IMR-90 (cell line): ENCODE measurements around the gene PGS1. TPM values are rescaled to one million over a fixed set of nuclear protein-coding genes. Genes with fewer than 3 reads are reported as not detected.

Source experiments
- ATAC-seq: fragments of 200-7000 bp; cut with Tn5 transposase; 2 replicates; pipeline ENCODE4 v1.9.1; 2020; ENCODE audit warnings: low read depth, mild to moderate bottlenecking, moderate library complexity
- BruUV-seq: library from RNA; stranded (reverse); fragments of 400-500 nt; replicated peaks from 2 replicates; lab custom pipeline; 2021; lab: Mats Ljungman, UMichigan
- CTCF ChIA-PET: fragments of 300-600 bp; formaldehyde crosslinking; extraction: SDS; loops from one replicate; lab custom pipeline; 2021; ENCODE audit warnings: antibody characterized with exemption; lab: Yijun Ruan, JAX
- POLR2A ChIA-PET: fragments of 300-600 bp; sonication (Branson Sonifier 250); formaldehyde crosslinking; loops from one replicate; lab custom pipeline; 2022; ENCODE audit warnings: antibody characterized with exemption; ENCODE audit not compliant: unreplicated experiment; lab: Charles Lee
- DNase-seq: peaks from one replicate; pipeline ENCODE4 v3.0.0; 2013
- H2AFZ ChIP-seq: replicated peaks from 2 replicates; pipeline ENCODE3; 2013; ENCODE audit warnings: low read length, mild to moderate bottlenecking; ENCODE audit not compliant: poor library complexity
- H2AK5ac ChIP-seq: 2 replicates; pipeline ENCODE4 v1.6.1; 2013; ENCODE audit warnings: low read depth, low read length, inconsistent platforms
- H2AK9ac ChIP-seq: replicated peaks from 2 replicates; pipeline ENCODE3; 2013; ENCODE audit warnings: mild to moderate bottlenecking, low read depth, low read length, moderate library complexity; ENCODE audit not compliant: poor library complexity
- H2BK120ac ChIP-seq: 2 replicates; pipeline ENCODE4 v1.6.1; 2013; ENCODE audit warnings: low read depth, low read length, inconsistent platforms
- H2BK15ac ChIP-seq: 3 replicates; pipeline ENCODE4 v1.6.1; 2013; ENCODE audit warnings: low read depth, low read length, inconsistent platforms
- H2BK20ac ChIP-seq: 2 replicates; pipeline ENCODE4 v1.6.1; 2013; ENCODE audit warnings: low read depth, mild to moderate bottlenecking, inconsistent platforms, low read length, moderate library complexity
- H2BK5ac ChIP-seq: 2 replicates; pipeline ENCODE4 v1.6.1; 2013; ENCODE audit warnings: mild to moderate bottlenecking, low read depth, low read length, inconsistent platforms; ENCODE audit not compliant: poor library complexity, severe bottlenecking
- H3K14ac ChIP-seq: replicated peaks from 2 replicates; pipeline ENCODE4 v1.6.1; 2013; ENCODE audit warnings: low read depth, low read length, inconsistent platforms
- H3K18ac ChIP-seq: 2 replicates; pipeline ENCODE4 v1.6.1; 2013; ENCODE audit warnings: low read depth, low read length, control low read depth
- H3K23ac ChIP-seq: 2 replicates; pipeline ENCODE4 v1.6.1; 2013; ENCODE audit warnings: low read depth, low read length, inconsistent platforms
- H3K27ac ChIP-seq: 2 replicates; pipeline ENCODE4 v1.5.1; 2013; ENCODE audit warnings: mild to moderate bottlenecking, control low read depth, low read length; ENCODE audit not compliant: insufficient read depth
- H3K27me3 ChIP-seq: 2 replicates; pipeline ENCODE4 v1.6.1; 2013; ENCODE audit warnings: low read length; ENCODE audit not compliant: control insufficient read depth, insufficient read depth
- H3K36me3 ChIP-seq: 2 replicates; pipeline ENCODE4 v1.6.1; 2013; ENCODE audit warnings: low read length, mixed read lengths; ENCODE audit not compliant: control insufficient read depth, insufficient read depth
- H3K4ac ChIP-seq: 2 replicates; pipeline ENCODE4 v1.6.1; 2013; ENCODE audit warnings: low read depth, low read length, inconsistent platforms
- H3K4me1 ChIP-seq: 2 replicates; pipeline ENCODE4 v1.6.1; 2013; ENCODE audit warnings: low read length, mixed read lengths; ENCODE audit not compliant: control insufficient read depth, insufficient read depth
- H3K4me2 ChIP-seq: 2 replicates; pipeline ENCODE4 v1.6.1; 2013; ENCODE audit warnings: low read depth, mild to moderate bottlenecking, control low read depth, low read length, moderate library complexity
- H3K4me3 ChIP-seq: 2 replicates; pipeline ENCODE4 v1.5.1; 2013; ENCODE audit warnings: low read depth, mild to moderate bottlenecking, control low read depth, low read length, moderate library complexity; ENCODE audit not compliant: insufficient read depth
- H3K56ac ChIP-seq: 2 replicates; pipeline ENCODE4 v1.6.1; 2013; ENCODE audit warnings: low read length, inconsistent platforms; ENCODE audit not compliant: insufficient read depth; ENCODE audit errors: extremely low read depth
- H3K79me1 ChIP-seq, 2 experiments: 2 replicates each; pipeline ENCODE4 v1.6.1; 2013; ENCODE audit warnings: low read length in 2 of 2, inconsistent platforms in 1 of 2, low read depth in 1 of 2
- H3K9ac ChIP-seq: 2 replicates; pipeline ENCODE4 v1.6.1; 2013; ENCODE audit warnings: low read depth, low read length, control low read depth
- H3K9me1 ChIP-seq: 2 replicates; pipeline ENCODE4 v1.6.1; 2013; ENCODE audit warnings: low read length, inconsistent platforms; ENCODE audit not compliant: insufficient read depth
- H3K9me3 ChIP-seq: 2 replicates; pipeline ENCODE4 v1.6.1; 2013; ENCODE audit warnings: low read length; ENCODE audit not compliant: control insufficient read depth, insufficient read depth
- H4K20me1 ChIP-seq: 2 replicates; pipeline ENCODE4 v1.6.1; 2013; ENCODE audit warnings: low read length, inconsistent platforms; ENCODE audit not compliant: insufficient read depth
- H4K5ac ChIP-seq: 2 replicates; pipeline ENCODE4 v1.6.1; 2013; ENCODE audit warnings: mild to moderate bottlenecking, low read depth, low read length, control low read depth
- H4K8ac ChIP-seq, 2 experiments: 2 replicates each; pipeline ENCODE4 v1.6.1; 2013; ENCODE audit warnings: low read depth in 2 of 2, low read length in 2 of 2, control low read depth in 1 of 2, inconsistent platforms in 1 of 2
- H4K91ac ChIP-seq: 2 replicates; pipeline ENCODE4 v1.6.1; 2013; ENCODE audit warnings: low read depth, low read length, inconsistent platforms; ENCODE audit not compliant: insufficient read depth
- BHLHE40 ChIP-seq: fragments of 150-350 bp; IDR thresholded peaks from 2 replicates; pipeline ENCODE4 v1.6.1; 2016; ENCODE audit warnings: mild to moderate bottlenecking, low read depth, low read length
- CEBPB ChIP-seq: IDR thresholded peaks from 2 replicates; pipeline ENCODE4 v1.6.1; 2012; ENCODE audit warnings: low read depth, low read length, improper control_type of control experiment
- CHD1 ChIP-seq: IDR thresholded peaks from 2 replicates; pipeline ENCODE4 v1.6.1; 2012; ENCODE audit warnings: low read depth, low read length, improper control_type of control experiment
- FOS ChIP-seq: fragments of 150-350 bp; IDR thresholded peaks from 2 replicates; pipeline ENCODE4 v1.6.1; 2016; ENCODE audit warnings: low read depth, low read length
- MAFK ChIP-seq: IDR thresholded peaks from 2 replicates; pipeline ENCODE4 v1.6.1; 2012; ENCODE audit warnings: low read depth, low read length, improper control_type of control experiment
- MAZ ChIP-seq: IDR thresholded peaks from 2 replicates; pipeline ENCODE4 v1.6.1; 2012; ENCODE audit warnings: low read depth, mild to moderate bottlenecking, low read length, improper control_type of control experiment, moderate library complexity, borderline replicate concordance
- MXI1 ChIP-seq: IDR thresholded peaks from 2 replicates; pipeline ENCODE4 v1.6.1; 2012; ENCODE audit warnings: low read depth, mild to moderate bottlenecking, low read length, moderate library complexity, borderline replicate concordance
- NFE2L2 ChIP-seq: fragments of 150-350 bp; IDR thresholded peaks from 2 replicates; pipeline ENCODE4 v1.6.1; 2016; ENCODE audit warnings: low read depth, mild to moderate bottlenecking, low read length
- POLR2A ChIP-seq: IDR thresholded peaks from 2 replicates; pipeline ENCODE4 v1.6.1; 2012; ENCODE audit warnings: mild to moderate bottlenecking, low read depth, low read length
- RAD21 ChIP-seq: IDR thresholded peaks from 2 replicates; pipeline ENCODE4 v1.6.1; 2012; ENCODE audit warnings: low read length, improper control_type of control experiment
- RCOR1 ChIP-seq: IDR thresholded peaks from 2 replicates; pipeline ENCODE4 v1.6.1; 2012; ENCODE audit warnings: mild to moderate bottlenecking, low read length, improper control_type of control experiment; ENCODE audit not compliant: insufficient replicate concordance
- RFX5 ChIP-seq: IDR thresholded peaks from 2 replicates; pipeline ENCODE4 v1.8.0; 2012; ENCODE audit warnings: low read depth, mild to moderate bottlenecking, low read length, moderate library complexity
- USF2 ChIP-seq: fragments of 150-350 bp; IDR thresholded peaks from 2 replicates; pipeline ENCODE4 v1.6.1; 2017; ENCODE audit warnings: mild to moderate bottlenecking, antibody characterized with exemption, low read length, low read depth
- WGBS, 2 experiments: methylation state at CpG; one replicate each; pipeline versions ENCODE4 v1.1.5 to v1.1.7; 2013; ENCODE audit warnings: missing lambda C conversion rate in 2 of 2; ENCODE audit not compliant: insufficient read length in 1 of 2; ENCODE audit errors: extremely low coverage in 2 of 2; 5-methylcytosine and 5-hydroxymethylcytosine counted together
- dilution Hi-C: fragments of 300-500 bp; cut with HindIII; formaldehyde crosslinking; loops from one replicate; pipeline ENCODE4 v1.14.3; 2018; ENCODE audit warnings: low sequenced_read_pairs; ENCODE audit not compliant: unreplicated experiment
- in situ Hi-C: fragments of 300-500 bp; cut with MboI; formaldehyde crosslinking; loops from 3 replicates; pipeline ENCODE4 v1.14.3; 2019; ENCODE audit warnings: low sequenced_read_pairs, inconsistent platforms, mixed read lengths
- intact Hi-C: fragments of 100-400 bp; cut with micrococcal nuclease; formaldehyde crosslinking; loops from 2 replicates; pipeline ENCODE4 v1.10.0; 2022
- polyA plus RNA-seq, 3 experiments: library from polyadenylated mRNA; depleted of rRNA; stranded (reverse); fragments of >200 nt; gene quantifications; 2 replicates each; pipeline ENCODE4 v1.2.3, GENCODE V29; 2012; ENCODE audit warnings: low replicate concordance in 1 of 3
- total RNA-seq: library from RNA; depleted of rRNA; stranded (reverse); fragments of >200 nt; gene quantifications from 2 replicates; pipeline ENCODE4 v1.2.3, GENCODE V29; 2012
- TF ChIP-seq, protein P1 (sequence below): conservative IDR thresholded peaks from 2 replicates; pipeline ENCODE4 v1.5.1; 2012; ENCODE audit warnings: mild to moderate bottlenecking, low read depth, low read length, improper control_type of control experiment

Gene PGS1
- total and polyA plus RNA-seq, 2 of the 4 experiments (the other 2 are of a cell fraction) = 18.5 to 43.2 TPM

GRCh38 chr17:78416791-78417530 lies 38.5 kb downstream of the PGS1 start:
- no TSS peak for BruUV-seq
- WGBS, 2 experiments = no CpG with 5 or more reads among the region's 15 CpGs
- Histone ChIP-seq H3K36me3 (peaks cover 55% of the 10 kb centered on the region), H3K4me2 (no peak overlapping the region), H2BK5ac (no peak overlapping the region), H3K18ac (no peak overlapping the region; the same call in 1 of the 2 replicates), H2AK9ac (no peak overlapping the region), H3K9me3 (no peaks in the 10 kb centered on the region), H3K23ac (peak overlapping the region; percentile 23; the same call in 1 of the 2 replicates), H3K9me1 (peaks cover 17% of the 10 kb centered on the region), H2AFZ (no peak overlapping the region), H3K14ac (peak overlapping the region; percentile 10; the same call in 1 of the 2 replicates), H3K79me1 (peaks cover 35 to 85% of the 10 kb centered on the region in 2 experiments), H3K9ac (peak overlapping the region; percentile 40; the same call in 1 of the 2 replicates), H2BK20ac (no peak overlapping the region; the same call in 1 of the 2 replicates), H3K27me3 (no peaks in the 10 kb centered on the region), H3K4me1 (peaks cover 23% of the 10 kb centered on the region), H3K27ac (peak overlapping the region; percentile 60; the same call in 1 of the 2 replicates), H4K20me1 (peaks cover 30% of the 10 kb centered on the region), H3K4me3 (no peak overlapping the region), H3K4ac (peak overlapping the region; percentile 50), H2BK15ac (no peak overlapping the region), H2AK5ac (no peak overlapping the region), H3K56ac (no peak overlapping the region; the same call in 1 of the 2 replicates), H4K5ac (no peak overlapping the region; the same call in 1 of the 2 replicates), H4K91ac (no peak overlapping the region; the same call in 1 of the 2 replicates), H4K8ac (peak overlapping the region in 1 of 2 experiments; percentile 43; a peak in 1 of 4 replicates), H2BK120ac (peak overlapping the region; percentile 18; the same call in 1 of the 2 replicates)
- ChIA-PET POLR2A (interaction anchor here (0.6 kb wide), 2 partner anchors 162 to 360 kb away, joined by 3 to 4 read pairs; no protein-coding TSS in a partner anchor), CTCF (interaction anchor here (1.5 kb wide), 1 partner anchor 56 kb away, joined by 5 read pairs; no protein-coding TSS in a partner anchor)
- intact Hi-C loops = no loop called here
- dilution Hi-C loops = no loop called here
- DNase-seq (no peak), ATAC-seq (no peak)
- in situ Hi-C loops = loop anchor here (5.0 kb wide), 1 partner anchor 55 kb away; the partner anchor contains the start of gene SOCS3
- TF ChIP-seq RFX5 (no peak), MAFK (no peak), CHD1 (no peak), POLR2A (no peak), RAD21 (no peak), CEBPB (no peak), NFE2L2 (no peak), BHLHE40 (no peak), RCOR1 (no peak), USF2 (no peak), MXI1 (no peak), MAZ (no peak), FOS (no peak)
- TF ChIP-seq, protein P1, sequence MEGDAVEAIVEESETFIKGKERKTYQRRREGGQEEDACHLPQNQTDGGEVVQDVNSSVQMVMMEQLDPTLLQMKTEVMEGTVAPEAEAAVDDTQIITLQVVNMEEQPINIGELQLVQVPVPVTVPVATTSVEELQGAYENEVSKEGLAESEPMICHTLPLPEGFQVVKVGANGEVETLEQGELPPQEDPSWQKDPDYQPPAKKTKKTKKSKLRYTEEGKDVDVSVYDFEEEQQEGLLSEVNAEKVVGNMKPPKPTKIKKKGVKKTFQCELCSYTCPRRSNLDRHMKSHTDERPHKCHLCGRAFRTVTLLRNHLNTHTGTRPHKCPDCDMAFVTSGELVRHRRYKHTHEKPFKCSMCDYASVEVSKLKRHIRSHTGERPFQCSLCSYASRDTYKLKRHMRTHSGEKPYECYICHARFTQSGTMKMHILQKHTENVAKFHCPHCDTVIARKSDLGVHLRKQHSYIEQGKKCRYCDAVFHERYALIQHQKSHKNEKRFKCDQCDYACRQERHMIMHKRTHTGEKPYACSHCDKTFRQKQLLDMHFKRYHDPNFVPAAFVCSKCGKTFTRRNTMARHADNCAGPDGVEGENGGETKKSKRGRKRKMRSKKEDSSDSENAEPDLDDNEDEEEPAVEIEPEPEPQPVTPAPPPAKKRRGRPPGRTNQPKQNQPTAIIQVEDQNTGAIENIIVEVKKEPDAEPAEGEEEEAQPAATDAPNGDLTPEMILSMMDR = no peak
